Panc1 (cell line): ENCODE results near the gene PPFIA4. TPM values are rescaled to one million over a fixed set of nuclear protein-coding genes. Genes with fewer than 3 reads are reported as not detected.

Source experiments
- ATAC-seq: fragments of 200-7000 bp; cut with Tn5 transposase; 2 replicates; pipeline ENCODE4 v1.9.1; 2020; ENCODE audit warnings: mild to moderate bottlenecking, moderate library complexity
- BruUV-seq: library from RNA; stranded (reverse); fragments of 400-500 nt; replicated peaks from 2 replicates; lab custom pipeline; 2021; lab: Mats Ljungman, UMichigan
- CTCF ChIA-PET: fragments of 300-600 bp; sonication (Branson Sonifier 250); formaldehyde crosslinking; loops from one replicate; lab custom pipeline; 2022; ENCODE audit warnings: antibody characterized with exemption; lab: Charles Lee
- POLR2A ChIA-PET: fragments of 300-600 bp; sonication (Branson Sonifier 250); formaldehyde crosslinking; loops from one replicate; lab custom pipeline; 2022; ENCODE audit warnings: antibody characterized with exemption; lab: Charles Lee
- DNase-seq: peaks from one replicate; pipeline ENCODE4 v3.0.0-alpha.2; 2010; ENCODE audit warnings: low read depth, low spot score
- H3K27ac ChIP-seq: 2 replicates; pipeline ENCODE4 v1.5.1; 2011; ENCODE audit warnings: mild to moderate bottlenecking, low read length, inconsistent platforms
- H3K27me3 ChIP-seq: fragments of 200-500 bp; sonication (Bioruptor generic); 2 replicates; pipeline ENCODE4 v1.6.0; 2014; ENCODE audit warnings: low read length, inconsistent platforms; ENCODE audit not compliant: control insufficient read depth, insufficient read depth
- H3K36me3 ChIP-seq: fragments of 200-500 bp; sonication (Bioruptor generic); 2 replicates; pipeline ENCODE4 v1.5.1; 2014; ENCODE audit warnings: inconsistent platforms, mild to moderate bottlenecking, low read length, moderate library complexity; ENCODE audit not compliant: control insufficient read depth, insufficient read depth
- H3K4me1 ChIP-seq: 2 replicates; pipeline ENCODE4 v1.5.1; 2011; ENCODE audit warnings: inconsistent platforms, mild to moderate bottlenecking, low read length, moderate library complexity; ENCODE audit not compliant: control insufficient read depth, insufficient read depth
- H3K4me3 ChIP-seq, 2 experiments: 2 replicates each; pipeline ENCODE4 v1.5.1; 2011 to 2012; ENCODE audit warnings: low read depth in 2 of 2, low read length in 2 of 2, mild to moderate bottlenecking in 2 of 2, inconsistent platforms in 1 of 2, moderate library complexity in 1 of 2
- H3K9me3 ChIP-seq: fragments of 200-500 bp; sonication (Bioruptor generic); 2 replicates; pipeline ENCODE4 v1.5.1; 2014; ENCODE audit warnings: low read depth, mild to moderate bottlenecking, inconsistent platforms, low read length, moderate library complexity; ENCODE audit not compliant: control insufficient read depth, insufficient read depth
- POLR2AphosphoS5 ChIP-seq: IDR thresholded peaks from 2 replicates; pipeline ENCODE4 v1.6.1; 2012; ENCODE audit warnings: mild to moderate bottlenecking, low read depth, low read length, moderate library complexity
- SIN3A ChIP-seq: IDR thresholded peaks from 2 replicates; pipeline ENCODE4 v1.6.1; 2012; ENCODE audit warnings: low read depth, mild to moderate bottlenecking, low read length, moderate library complexity, borderline replicate concordance; ENCODE audit not compliant: insufficient read depth
- TCF7L2 ChIP-seq: IDR thresholded peaks from 2 replicates; pipeline ENCODE4 v1.6.1; 2011; ENCODE audit warnings: mild to moderate bottlenecking, low read depth, low read length, inconsistent platforms
- in situ Hi-C: cut with HindIII; loops from 2 replicates; pipeline ENCODE4 v1.10.0; 2016; ENCODE audit warnings: low sequenced_read_pairs, low pct_unique_long_range_greater_than_20kb
- intact Hi-C: fragments of 100-400 bp; cut with micrococcal nuclease; formaldehyde crosslinking; loops from one replicate; pipeline ENCODE4 v1.10.0; 2022; ENCODE audit not compliant: unreplicated experiment
- total RNA-seq: library from RNA; stranded (reverse); gene quantifications from one replicate; pipeline ENCODE4 v1.2.1, GENCODE V29; 2021; ENCODE audit not compliant: unreplicated experiment
- TF ChIP-seq, protein P1 (sequence below), 2 experiments: IDR thresholded peaks; 2 replicates each; pipeline ENCODE4 v1.6.1; 2011 to 2012; ENCODE audit warnings: low read depth in 2 of 2, control low read depth in 1 of 2, low read length in 1 of 2, mild to moderate bottlenecking in 1 of 2, moderate library complexity in 1 of 2; ENCODE audit not compliant: insufficient read depth in 1 of 2
- TF ChIP-seq, protein P2 (sequence below): fragments of 450-650 bp; IDR thresholded peaks from 2 replicates; pipeline ENCODE4 v1.5.1; 2017; ENCODE audit warnings: mild to moderate bottlenecking

PPFIA4 gene
- total RNA-seq, 1 experiment from 2014 or later, result 1.9 TPM

- TF ChIP-seq POLR2AphosphoS5 (no peak), TCF7L2 (no peak), SIN3A (no peak)
- TF ChIP-seq, protein P1, sequence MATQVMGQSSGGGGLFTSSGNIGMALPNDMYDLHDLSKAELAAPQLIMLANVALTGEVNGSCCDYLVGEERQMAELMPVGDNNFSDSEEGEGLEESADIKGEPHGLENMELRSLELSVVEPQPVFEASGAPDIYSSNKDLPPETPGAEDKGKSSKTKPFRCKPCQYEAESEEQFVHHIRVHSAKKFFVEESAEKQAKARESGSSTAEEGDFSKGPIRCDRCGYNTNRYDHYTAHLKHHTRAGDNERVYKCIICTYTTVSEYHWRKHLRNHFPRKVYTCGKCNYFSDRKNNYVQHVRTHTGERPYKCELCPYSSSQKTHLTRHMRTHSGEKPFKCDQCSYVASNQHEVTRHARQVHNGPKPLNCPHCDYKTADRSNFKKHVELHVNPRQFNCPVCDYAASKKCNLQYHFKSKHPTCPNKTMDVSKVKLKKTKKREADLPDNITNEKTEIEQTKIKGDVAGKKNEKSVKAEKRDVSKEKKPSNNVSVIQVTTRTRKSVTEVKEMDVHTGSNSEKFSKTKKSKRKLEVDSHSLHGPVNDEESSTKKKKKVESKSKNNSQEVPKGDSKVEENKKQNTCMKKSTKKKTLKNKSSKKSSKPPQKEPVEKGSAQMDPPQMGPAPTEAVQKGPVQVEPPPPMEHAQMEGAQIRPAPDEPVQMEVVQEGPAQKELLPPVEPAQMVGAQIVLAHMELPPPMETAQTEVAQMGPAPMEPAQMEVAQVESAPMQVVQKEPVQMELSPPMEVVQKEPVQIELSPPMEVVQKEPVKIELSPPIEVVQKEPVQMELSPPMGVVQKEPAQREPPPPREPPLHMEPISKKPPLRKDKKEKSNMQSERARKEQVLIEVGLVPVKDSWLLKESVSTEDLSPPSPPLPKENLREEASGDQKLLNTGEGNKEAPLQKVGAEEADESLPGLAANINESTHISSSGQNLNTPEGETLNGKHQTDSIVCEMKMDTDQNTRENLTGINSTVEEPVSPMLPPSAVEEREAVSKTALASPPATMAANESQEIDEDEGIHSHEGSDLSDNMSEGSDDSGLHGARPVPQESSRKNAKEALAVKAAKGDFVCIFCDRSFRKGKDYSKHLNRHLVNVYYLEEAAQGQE (IDR thresholded peaks at IDR 0.05; ENCODE audit: insufficient read depth in 1 of 2, low read depth in 2 of 2, low read length in 1 of 2), result no peak
- TF ChIP-seq, protein P2, sequence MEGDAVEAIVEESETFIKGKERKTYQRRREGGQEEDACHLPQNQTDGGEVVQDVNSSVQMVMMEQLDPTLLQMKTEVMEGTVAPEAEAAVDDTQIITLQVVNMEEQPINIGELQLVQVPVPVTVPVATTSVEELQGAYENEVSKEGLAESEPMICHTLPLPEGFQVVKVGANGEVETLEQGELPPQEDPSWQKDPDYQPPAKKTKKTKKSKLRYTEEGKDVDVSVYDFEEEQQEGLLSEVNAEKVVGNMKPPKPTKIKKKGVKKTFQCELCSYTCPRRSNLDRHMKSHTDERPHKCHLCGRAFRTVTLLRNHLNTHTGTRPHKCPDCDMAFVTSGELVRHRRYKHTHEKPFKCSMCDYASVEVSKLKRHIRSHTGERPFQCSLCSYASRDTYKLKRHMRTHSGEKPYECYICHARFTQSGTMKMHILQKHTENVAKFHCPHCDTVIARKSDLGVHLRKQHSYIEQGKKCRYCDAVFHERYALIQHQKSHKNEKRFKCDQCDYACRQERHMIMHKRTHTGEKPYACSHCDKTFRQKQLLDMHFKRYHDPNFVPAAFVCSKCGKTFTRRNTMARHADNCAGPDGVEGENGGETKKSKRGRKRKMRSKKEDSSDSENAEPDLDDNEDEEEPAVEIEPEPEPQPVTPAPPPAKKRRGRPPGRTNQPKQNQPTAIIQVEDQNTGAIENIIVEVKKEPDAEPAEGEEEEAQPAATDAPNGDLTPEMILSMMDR, result no peak
- BruUV-seq, result no TSS peak
- in situ Hi-C loops (no loop called here), intact Hi-C loops (no loop called here)
- no peak for ATAC-seq
- Histone ChIP-seq H3K4me1 (no peaks in the 10 kb centered on the region), H3K4me3 (no peak overlapping the region), H3K27ac (no peak overlapping the region), H3K9me3 (no peaks in the 10 kb centered on the region), H3K36me3 (no peaks in the 10 kb centered on the region), H3K27me3 (no peaks in the 10 kb centered on the region)
- CTCF ChIA-PET, result no interaction called here
- DNase-seq, result no peak
- POLR2A ChIA-PET, result no interaction called here
Observed at GRCh38 chr1:203077367-203077766, 51.1 kb downstream of the PPFIA4 start.

DNA sequence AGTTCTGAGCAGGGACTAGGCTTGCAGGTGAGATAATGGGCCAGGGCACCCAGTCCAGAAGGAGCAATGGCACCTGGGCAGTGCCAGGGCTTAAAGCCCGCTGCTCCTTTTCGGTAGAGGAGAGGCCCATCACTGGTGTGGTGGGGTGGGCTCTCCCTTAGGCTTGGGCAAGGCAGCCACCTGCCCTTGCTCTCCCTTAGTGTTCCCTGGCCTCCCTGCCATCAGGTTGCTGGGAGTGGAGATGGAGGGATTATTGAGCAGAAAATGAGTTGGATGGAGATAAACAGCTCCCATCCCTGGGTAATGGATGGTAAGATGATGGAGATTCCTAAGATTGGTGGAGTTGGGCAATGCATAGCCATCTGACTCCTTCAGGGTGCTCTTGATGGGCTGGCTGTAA, 51.7 kb downstream of the PPFIA4 start:
- intact Hi-C loops (no loop called here), in situ Hi-C loops (no loop called here)
- no peaks in the 10 kb centered on the region for H3K36me3 ChIP-seq
- no peaks in the 10 kb centered on the region for H3K9me3 ChIP-seq
- BruUV-seq, result no TSS peak
- ATAC-seq, result no peak
- ChIA-PET CTCF (no interaction called here), POLR2A (no interaction called here)
- DNase-seq, result no peak
- H3K27me3 ChIP-seq, result no peaks in the 10 kb centered on the region
- TF ChIP-seq TCF7L2 (no peak), POLR2AphosphoS5 (no peak), SIN3A (no peak)
- TF ChIP-seq, protein P2, result no peak
- TF ChIP-seq, protein P1 (IDR thresholded peaks at IDR 0.05; ENCODE audit: insufficient read depth in 1 of 2, low read depth in 2 of 2, low read length in 1 of 2), result no peak
- no peaks in the 10 kb centered on the region for H3K4me1 ChIP-seq
- H3K4me3 ChIP-seq, result no peak overlapping the region
- H3K27ac ChIP-seq, result no peak overlapping the region
